GM12872 (cell line): ENCODE measurements around the gene MADD.

ENCODE experiments used
- CTCF ChIP-seq: IDR thresholded peaks from 3 replicates; pipeline ENCODE4 v1.5.1; 2011; ENCODE audit warnings: low read depth, mild to moderate bottlenecking, low read length, moderate library complexity; ENCODE audit not compliant: insufficient read depth

MADD gene

GRCh38 chr11:47253660-47254059, 16.3 kb upstream of the MADD start:
- no peak for TF ChIP-seq CTCF

GRCh38 chr11:47254386-47254785, 15.5 kb upstream of the MADD start:
- TF ChIP-seq CTCF = no peak

GRCh38 chr11:47256374-47256773, 13.6 kb upstream of the MADD start:
- TF ChIP-seq CTCF = no peak

- no peak for TF ChIP-seq CTCF
These were observed 12.8 kb upstream of the MADD start for GRCh38 chr11:47257177-47257516.

GRCh38 chr11:47257517-47258316, 12.2 kb upstream of the MADD start, which contains the start of gene NR1H3:
NR1H3 (plus strand) TSS chr11:47257996; CDS start chr11:47259217, 1,221 bp downstream.
- TF ChIP-seq CTCF = peak; percentile 44; the same call in 2 of the 3 replicates

GRCh38 chr11:47258317-47258902, 11.5 kb upstream of the MADD start:
- no peak for TF ChIP-seq CTCF

GRCh38 chr11:47259232-47259977, 10.5 kb upstream of the MADD start:
- peak; percentile 69 for TF ChIP-seq CTCF
